ENCODE results near the gene RPL37A. TPM values are rescaled to one million over a fixed set of nuclear protein-coding genes. Genes with fewer than 3 reads are reported as not detected.
"Not testable (repeated sequence)": the region's sequence is repeated elsewhere in the genome, so short reads cannot be mapped to it uniquely, and the experiment has no call there.

Gene RPL37A
- total RNA-seq, 1 donor from 2014 or later, result 3,296 TPM

DNA sequence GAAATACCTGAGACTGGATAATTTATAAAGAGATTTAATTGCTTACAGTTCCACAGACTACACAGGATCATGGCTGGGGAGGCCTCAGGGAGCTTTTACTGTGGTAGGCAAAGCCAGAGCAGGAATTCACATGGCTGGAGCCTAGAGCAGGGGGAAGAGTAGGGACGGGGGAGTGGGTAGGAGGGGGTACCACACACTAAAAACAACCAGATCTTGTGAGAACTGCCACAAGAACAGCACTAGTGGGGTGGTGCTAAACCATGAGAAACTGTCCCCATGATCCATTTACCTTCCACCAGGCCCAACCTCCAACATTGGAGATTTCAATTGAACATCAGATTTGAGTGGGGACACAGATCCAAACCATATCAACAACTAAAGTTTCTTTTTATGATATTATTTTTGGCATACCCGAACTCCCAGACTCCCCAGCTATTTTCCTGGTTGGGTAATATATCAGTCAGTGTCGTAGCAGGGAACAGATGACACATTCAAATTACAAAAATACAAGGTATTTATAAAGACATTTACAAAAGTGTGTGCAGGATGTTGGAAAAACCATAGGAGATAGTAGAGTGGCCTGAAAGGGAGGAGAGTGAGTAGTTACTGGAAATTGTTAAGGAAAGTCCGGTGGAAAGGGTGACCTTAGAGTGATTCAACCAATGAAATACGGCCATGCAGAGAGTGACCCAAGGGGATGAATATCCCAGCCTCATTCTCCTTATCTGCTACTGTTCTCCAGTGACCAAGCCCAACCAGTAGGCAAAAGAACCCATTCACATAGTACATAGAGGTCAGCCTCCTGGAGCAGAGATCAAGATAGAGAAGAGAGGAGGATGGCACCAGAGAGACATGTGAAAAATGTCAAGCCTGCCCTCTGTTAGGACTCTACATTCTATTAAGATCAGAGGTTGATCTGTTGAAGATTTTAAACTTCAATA lies 8.8 kb downstream of the RPL37A start:
- Mint-ChIP-seq H3K36me3 (ENCODE audit: low read depth) (peaks cover 74% of the 10 kb centered on the region), H3K27me3 (ENCODE audit: low read depth) (no peaks in the 10 kb centered on the region), H3K4me3 (ENCODE audit: low read depth) (no peak overlapping the region), H3K9me3 (no peaks in the 10 kb centered on the region), H3K4me1 (ENCODE audit: low read depth) (peaks cover 24% of the 10 kb centered on the region), H3K27ac (peak overlapping the region; percentile 29)
- no peak for DNase-seq (ENCODE audit: low spot score)
- intact Hi-C loops (cut with micrococcal nuclease), result loop anchor here (10.0 kb wide), 1 partner anchor 717 kb away; no protein-coding TSS in a partner anchor

DNA sequence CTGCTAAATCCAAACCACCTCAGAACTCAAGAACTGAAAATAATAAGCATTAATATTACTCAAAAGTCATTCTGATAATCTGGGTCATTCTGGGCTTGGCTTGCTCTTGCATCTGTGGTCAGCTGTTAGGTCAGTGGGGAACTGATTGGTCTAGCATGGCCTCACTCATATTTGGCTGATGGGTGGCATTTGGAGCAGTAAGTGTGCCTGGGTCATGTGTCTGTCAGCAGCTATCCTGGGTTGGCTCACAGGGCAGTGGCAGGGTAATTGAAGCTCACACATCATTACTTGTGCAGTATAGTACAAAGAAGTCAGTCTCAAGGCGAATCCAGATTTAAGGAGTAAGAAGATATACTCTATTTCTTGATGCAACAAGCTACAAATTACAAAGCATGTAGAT lies 9.6 kb downstream of the RPL37A start:
- no peak for DNase-seq (ENCODE audit: low spot score)
- peak overlapping the region; percentile 33 for H3K27ac Mint-ChIP-seq
- H3K9me3 Mint-ChIP-seq, result no peaks in the 10 kb centered on the region
- H3K4me1 Mint-ChIP-seq (ENCODE audit: low read depth), result peaks cover 20% of the 10 kb centered on the region
- no peak overlapping the region for H3K4me3 Mint-ChIP-seq (ENCODE audit: low read depth)
- H3K27me3 Mint-ChIP-seq (ENCODE audit: low read depth), result no peaks in the 10 kb centered on the region
- intact Hi-C loops (cut with micrococcal nuclease), result loop anchor here (10.0 kb wide), 1 partner anchor 717 kb away; no protein-coding TSS in a partner anchor
- peaks cover 69% of the 10 kb centered on the region for H3K36me3 Mint-ChIP-seq (ENCODE audit: low read depth)

DNA sequence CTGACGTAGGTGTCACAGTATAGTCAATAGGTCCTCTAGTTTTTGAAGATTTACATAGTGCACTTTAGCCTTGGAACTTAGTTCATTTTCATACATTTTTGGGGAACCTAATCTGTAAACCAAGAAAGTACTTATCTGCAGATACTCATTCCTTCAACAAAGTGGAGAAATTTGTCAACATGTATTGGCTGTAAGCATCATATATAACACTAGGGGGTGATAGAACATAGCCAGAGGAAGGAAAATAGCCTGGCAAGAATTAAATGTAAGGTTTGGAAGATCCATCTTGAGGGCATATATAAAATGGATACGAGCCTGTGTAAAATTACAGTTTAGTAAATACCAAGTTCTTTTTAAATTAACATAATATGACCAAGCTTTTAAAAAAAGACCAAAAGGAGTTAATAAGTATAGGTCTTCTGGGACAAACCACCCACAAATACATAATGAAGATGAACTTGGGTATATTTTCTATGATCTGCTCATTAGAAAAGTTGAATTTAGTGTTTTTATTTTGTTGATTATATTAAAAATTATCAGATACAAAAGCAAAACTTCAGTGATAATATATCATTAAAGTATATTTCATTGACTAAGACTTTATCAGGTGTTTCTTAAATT lies 18.2 kb downstream of the RPL37A start:
- no peak overlapping the region for H3K27ac Mint-ChIP-seq
- no peak for DNase-seq (ENCODE audit: low spot score)
- H3K27me3 Mint-ChIP-seq (ENCODE audit: low read depth), result no peaks in the 10 kb centered on the region
- H3K4me3 Mint-ChIP-seq (ENCODE audit: low read depth), result no peak overlapping the region
- peaks cover 5% of the 10 kb centered on the region for H3K36me3 Mint-ChIP-seq (ENCODE audit: low read depth)
- no peaks in the 10 kb centered on the region for H3K9me3 Mint-ChIP-seq
- intact Hi-C loops (cut with micrococcal nuclease), result loop anchor here (5.0 kb wide), 1 partner anchor 1195 kb away; no protein-coding TSS in a partner anchor
- no peaks in the 10 kb centered on the region for H3K4me1 Mint-ChIP-seq (ENCODE audit: low read depth)

DNA sequence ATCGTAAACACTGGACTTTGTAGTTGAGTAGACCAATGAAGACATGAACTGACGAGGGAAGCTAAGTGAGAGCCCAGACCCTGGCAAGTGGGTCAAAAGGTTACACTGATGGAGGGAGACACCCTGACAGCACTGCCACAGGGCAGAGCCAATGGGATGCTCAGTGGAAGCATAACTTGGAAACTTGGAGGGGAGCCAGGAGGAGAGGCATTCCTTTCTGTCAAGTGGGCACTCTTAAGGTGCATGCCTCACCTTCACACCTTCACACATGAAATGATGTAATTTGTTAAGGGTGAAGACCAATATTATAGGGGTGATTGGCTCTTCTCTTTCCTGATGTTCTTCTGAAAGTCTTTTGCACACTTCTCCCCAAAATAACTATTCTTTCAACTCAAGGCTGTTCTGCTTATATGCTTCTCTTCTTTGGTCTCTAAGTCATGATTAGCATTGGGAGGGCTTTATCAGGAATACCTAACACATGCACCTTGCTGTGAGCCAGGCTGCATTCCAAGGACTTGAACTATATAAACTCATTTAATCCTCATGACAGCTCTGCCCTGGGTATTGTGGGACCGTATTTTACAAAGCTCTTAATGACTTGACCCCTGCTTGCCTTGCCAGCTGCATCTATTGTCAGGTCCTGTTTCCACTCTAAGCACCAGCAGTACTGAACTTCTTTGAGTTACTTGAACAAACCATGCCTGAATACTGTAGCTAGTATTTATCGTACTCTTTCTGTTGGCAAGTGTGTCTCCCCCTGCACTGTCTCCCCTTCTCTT lies 19.0 kb downstream of the RPL37A start:
- H3K4me3 Mint-ChIP-seq (ENCODE audit: low read depth), result no peak overlapping the region
- no peaks in the 10 kb centered on the region for H3K4me1 Mint-ChIP-seq (ENCODE audit: low read depth)
- no peak overlapping the region for H3K27ac Mint-ChIP-seq
- H3K9me3 Mint-ChIP-seq, result no peaks in the 10 kb centered on the region
- peaks cover 1% of the 10 kb centered on the region for H3K36me3 Mint-ChIP-seq (ENCODE audit: low read depth)
- DNase-seq (ENCODE audit: low spot score), result no peak
- intact Hi-C loops (cut with micrococcal nuclease), result loop anchor here (5.0 kb wide), 1 partner anchor 1195 kb away; no protein-coding TSS in a partner anchor
- H3K27me3 Mint-ChIP-seq (ENCODE audit: low read depth), result no peaks in the 10 kb centered on the region

DNA sequence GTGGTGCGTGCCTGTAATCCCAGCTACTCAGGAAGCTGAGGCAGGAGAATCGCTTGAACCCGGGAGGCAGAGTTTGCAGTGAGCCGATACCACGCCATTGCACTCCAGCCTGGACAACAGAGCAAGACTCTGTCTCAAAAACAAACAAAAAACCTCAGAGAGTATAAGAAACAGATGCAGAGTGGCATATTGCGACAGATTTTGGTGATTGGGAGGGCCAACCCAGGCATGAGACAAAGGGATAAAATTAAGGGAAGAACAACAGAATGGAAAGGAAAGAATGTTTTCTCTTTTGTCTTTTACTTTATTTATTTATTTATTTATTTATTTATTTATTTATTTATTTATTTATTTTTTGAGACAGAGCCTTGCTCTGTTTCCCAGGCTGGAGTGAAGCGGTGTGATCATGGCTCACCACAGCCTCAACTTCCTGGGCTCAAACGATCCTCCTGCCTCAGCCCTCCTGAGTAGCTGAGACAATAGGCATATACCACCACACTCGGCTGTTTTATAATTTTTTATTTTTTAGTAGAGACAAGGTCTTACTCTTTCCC lies 20.0 kb downstream of the RPL37A start:
- not testable (repeated sequence) for H3K9me3 Mint-ChIP-seq; H3K27me3 Mint-ChIP-seq (ENCODE audit: low read depth); H3K36me3 Mint-ChIP-seq (ENCODE audit: low read depth); H3K4me1 Mint-ChIP-seq (ENCODE audit: low read depth); H3K27ac Mint-ChIP-seq; H3K4me3 Mint-ChIP-seq (ENCODE audit: low read depth); DNase-seq (ENCODE audit: low spot score)
- intact Hi-C loops (cut with micrococcal nuclease), result loop anchor here (1.0 to 5.0 kb wide), 2 partner anchors 148 to 1194 kb away; no protein-coding TSS in a partner anchor

DNA sequence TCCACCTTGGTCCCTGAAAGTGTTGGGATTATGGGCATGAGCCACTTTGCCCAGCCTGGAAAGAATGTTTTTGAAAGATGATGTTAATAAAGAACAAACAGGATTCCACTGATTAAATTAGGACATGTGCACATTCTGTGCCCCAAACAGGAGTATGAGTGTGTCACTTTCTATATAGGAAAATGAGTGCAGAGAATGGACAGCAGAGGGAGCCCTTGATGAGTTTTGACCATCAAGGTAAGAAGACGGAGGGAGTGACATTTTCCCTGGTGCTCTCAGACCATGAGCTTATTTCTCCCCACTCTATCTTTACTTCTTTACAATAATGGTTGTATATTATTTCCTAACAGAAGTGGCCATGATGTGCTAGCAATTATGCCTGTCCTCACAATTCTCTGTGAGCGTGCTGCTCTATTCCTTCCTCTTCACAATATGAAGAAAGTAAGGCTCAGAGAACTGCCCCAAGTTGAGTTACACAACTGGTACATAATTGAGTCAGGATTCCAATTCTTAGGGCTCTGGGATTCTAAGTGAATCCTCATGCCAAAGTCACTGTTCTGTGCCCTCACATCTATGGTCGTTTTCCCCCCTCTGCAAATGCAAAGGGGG lies 20.6 kb downstream of the RPL37A start:
- H3K27me3 Mint-ChIP-seq (ENCODE audit: low read depth), result no peaks in the 10 kb centered on the region
- H3K27ac Mint-ChIP-seq, result no peak overlapping the region
- no peak overlapping the region for H3K4me3 Mint-ChIP-seq (ENCODE audit: low read depth)
- no peaks in the 10 kb centered on the region for H3K4me1 Mint-ChIP-seq (ENCODE audit: low read depth)
- intact Hi-C loops (cut with micrococcal nuclease), result loop anchor here (1.0 to 5.0 kb wide), 2 partner anchors 147 to 1193 kb away; no protein-coding TSS in a partner anchor
- H3K36me3 Mint-ChIP-seq (ENCODE audit: low read depth), result no peaks in the 10 kb centered on the region
- DNase-seq (ENCODE audit: low spot score), result peak; percentile 32
- H3K9me3 Mint-ChIP-seq, result no peaks in the 10 kb centered on the region

DNA sequence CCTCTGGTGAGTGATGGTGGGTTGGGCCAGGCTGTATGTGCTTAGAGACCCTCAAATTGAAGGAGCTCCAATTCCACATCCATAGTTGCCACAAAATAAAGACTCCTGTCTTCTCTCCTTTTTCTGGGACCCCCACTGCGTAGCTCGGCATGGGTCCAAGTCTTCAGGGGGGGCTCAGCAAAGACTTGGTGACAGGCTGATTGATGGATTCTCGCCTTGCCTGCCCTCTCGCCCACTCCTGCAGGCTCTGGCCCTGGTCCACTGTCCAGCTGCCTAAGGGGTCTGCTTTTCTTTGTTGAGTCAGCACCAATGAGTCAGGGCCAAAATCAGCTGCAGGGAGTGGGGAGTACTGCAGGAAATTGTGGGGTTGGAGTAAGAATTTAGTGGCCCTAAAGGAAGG lies 21.5 kb downstream of the RPL37A start:
- H3K27ac Mint-ChIP-seq, result no peak overlapping the region
- intact Hi-C loops (cut with micrococcal nuclease), result no loop called here
- H3K4me1 Mint-ChIP-seq (ENCODE audit: low read depth), result no peaks in the 10 kb centered on the region
- no peaks in the 10 kb centered on the region for H3K9me3 Mint-ChIP-seq
- H3K36me3 Mint-ChIP-seq (ENCODE audit: low read depth), result no peaks in the 10 kb centered on the region
- no peak overlapping the region for H3K4me3 Mint-ChIP-seq (ENCODE audit: low read depth)
- H3K27me3 Mint-ChIP-seq (ENCODE audit: low read depth), result no peaks in the 10 kb centered on the region
- no peak for DNase-seq (ENCODE audit: low spot score)

DNA sequence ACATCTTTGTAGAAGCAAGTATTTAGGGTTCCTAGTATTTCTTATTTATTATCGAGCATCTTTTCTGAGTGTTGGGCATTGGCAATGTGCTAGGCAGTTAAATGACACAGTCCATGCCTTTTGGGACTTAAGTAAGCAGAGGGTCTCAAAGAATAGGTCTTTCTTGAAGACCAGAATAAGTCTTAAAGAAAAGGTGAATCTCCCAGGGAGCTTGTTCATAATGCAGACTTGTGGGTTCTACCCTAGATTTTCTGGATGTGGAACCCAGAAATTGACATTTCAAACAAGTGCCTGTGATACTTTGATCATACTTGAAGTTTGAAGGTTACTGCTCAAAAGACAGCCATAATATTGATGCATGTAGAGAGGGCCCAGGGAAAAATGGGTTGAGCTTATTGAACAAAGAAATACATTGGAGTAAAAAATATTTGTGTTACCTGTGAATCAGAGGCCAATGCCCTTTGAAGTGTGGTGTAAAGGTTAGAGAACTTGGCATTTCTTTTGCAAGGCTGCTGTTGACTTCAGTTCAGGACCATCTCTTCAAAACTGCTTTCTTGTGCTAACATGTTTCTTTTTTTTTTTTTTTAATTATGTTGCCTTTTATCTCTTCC lies 24.4 kb downstream of the RPL37A start:
- Mint-ChIP-seq H3K4me1 (ENCODE audit: low read depth) (no peaks in the 10 kb centered on the region), H3K36me3 (ENCODE audit: low read depth) (no peaks in the 10 kb centered on the region), H3K27ac (no peak overlapping the region), H3K27me3 (ENCODE audit: low read depth) (no peaks in the 10 kb centered on the region), H3K4me3 (ENCODE audit: low read depth) (no peak overlapping the region), H3K9me3 (no peaks in the 10 kb centered on the region)
- intact Hi-C loops (cut with micrococcal nuclease), result no loop called here
- DNase-seq (ENCODE audit: low spot score), result no peak

DNA sequence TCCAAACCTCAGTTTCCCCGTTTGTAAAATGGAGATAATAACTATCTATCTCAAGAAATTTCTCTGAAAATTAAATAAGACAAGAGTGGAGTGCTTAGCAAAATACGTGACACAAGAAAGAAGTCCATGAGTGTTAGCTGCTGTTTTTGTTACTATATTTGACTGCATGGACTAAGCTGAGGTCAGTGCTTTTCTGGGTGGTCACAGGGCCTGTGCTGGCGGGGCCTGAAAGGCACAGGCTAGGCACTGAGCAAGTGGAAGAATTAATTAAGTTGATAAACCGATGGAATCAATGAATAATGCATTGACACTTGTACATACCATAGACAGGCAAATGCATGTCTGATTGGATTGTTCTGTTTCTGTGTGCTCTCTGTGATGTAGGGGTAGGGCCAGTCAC lies 27.3 kb downstream of the RPL37A start:
- Mint-ChIP-seq H3K27ac (no peak overlapping the region), H3K27me3 (ENCODE audit: low read depth) (no peaks in the 10 kb centered on the region), H3K36me3 (ENCODE audit: low read depth) (no peaks in the 10 kb centered on the region), H3K4me3 (ENCODE audit: low read depth) (no peak overlapping the region), H3K4me1 (ENCODE audit: low read depth) (no peaks in the 10 kb centered on the region), H3K9me3 (no peaks in the 10 kb centered on the region)
- DNase-seq (ENCODE audit: low spot score), result no peak
- intact Hi-C loops (cut with micrococcal nuclease), result no loop called here

DNA sequence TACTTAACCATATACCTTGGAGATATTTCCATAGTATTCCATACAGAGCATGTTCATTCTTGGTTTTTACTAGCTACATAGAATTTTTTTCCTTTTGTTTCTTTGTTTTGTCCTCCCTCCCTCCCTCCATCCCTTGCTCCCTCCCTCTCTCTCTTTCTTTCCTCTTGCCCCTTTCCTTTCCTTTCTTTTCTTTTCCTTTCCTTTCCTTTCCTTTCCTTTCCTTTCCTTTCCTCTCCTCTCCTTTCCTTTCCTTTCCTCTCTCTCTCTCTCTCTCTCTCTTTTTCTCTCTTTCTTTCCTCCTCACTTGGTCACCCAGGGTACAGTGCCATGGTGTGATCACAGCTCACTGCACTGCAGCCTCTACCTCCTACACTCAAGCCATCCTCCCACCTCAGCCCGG lies 28.3 kb downstream of the RPL37A start:
- DNase-seq (ENCODE audit: low spot score), result no peak
- no peaks in the 10 kb centered on the region for H3K36me3 Mint-ChIP-seq (ENCODE audit: low read depth)
- intact Hi-C loops (cut with micrococcal nuclease), result no loop called here
- no peaks in the 10 kb centered on the region for H3K27me3 Mint-ChIP-seq (ENCODE audit: low read depth)
- no peaks in the 10 kb centered on the region for H3K9me3 Mint-ChIP-seq
- H3K4me3 Mint-ChIP-seq (ENCODE audit: low read depth), result no peak overlapping the region
- no peak overlapping the region for H3K27ac Mint-ChIP-seq
- no peaks in the 10 kb centered on the region for H3K4me1 Mint-ChIP-seq (ENCODE audit: low read depth)

DNA sequence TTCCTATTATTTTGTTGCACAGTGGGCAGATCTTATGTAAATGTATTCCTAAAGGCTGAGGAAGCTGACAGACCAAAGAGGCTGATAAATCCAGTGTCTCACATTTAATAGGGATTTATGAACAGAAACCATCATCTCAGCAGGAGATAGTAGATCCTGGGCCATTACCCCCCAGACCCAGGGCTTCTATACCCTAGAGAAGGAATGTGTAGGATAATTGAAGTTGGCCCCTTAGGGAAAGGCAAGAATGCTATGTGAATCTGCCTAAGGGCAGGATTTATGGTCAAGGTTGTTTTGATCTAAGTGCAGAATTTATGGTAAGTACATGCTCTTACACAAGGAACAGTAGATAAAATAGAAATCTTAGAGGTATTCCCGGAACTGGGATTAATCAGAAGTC lies 29.0 kb downstream of the RPL37A start:
- Mint-ChIP-seq H3K27ac (no peak overlapping the region), H3K9me3 (no peaks in the 10 kb centered on the region), H3K36me3 (ENCODE audit: low read depth) (no peaks in the 10 kb centered on the region), H3K4me3 (ENCODE audit: low read depth) (no peak overlapping the region), H3K27me3 (ENCODE audit: low read depth) (no peaks in the 10 kb centered on the region), H3K4me1 (ENCODE audit: low read depth) (no peaks in the 10 kb centered on the region)
- intact Hi-C loops (cut with micrococcal nuclease), result no loop called here
- no peak for DNase-seq (ENCODE audit: low spot score)

DNA sequence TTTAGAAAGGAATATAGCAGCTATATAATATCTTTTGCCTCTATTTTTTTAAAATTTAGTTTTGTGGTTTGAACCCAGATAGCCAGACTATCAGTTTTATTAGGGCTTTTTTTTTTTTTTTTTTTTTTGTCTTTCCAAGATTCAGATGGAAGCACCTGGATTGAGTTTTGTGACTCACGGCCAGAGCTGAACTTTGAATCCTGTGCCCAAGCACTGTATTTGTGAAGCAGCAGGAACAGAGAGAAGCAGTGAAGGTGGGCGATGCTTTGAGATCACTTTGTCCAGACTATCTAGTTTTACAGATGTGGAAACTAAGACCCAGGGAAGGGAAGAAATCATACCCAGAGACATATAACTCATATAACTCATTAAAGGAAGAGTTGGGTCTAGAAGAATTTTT lies 33.9 kb downstream of the RPL37A start:
- Mint-ChIP-seq H3K9me3 (no peaks in the 10 kb centered on the region), H3K4me1 (ENCODE audit: low read depth) (peaks cover 4% of the 10 kb centered on the region), H3K4me3 (ENCODE audit: low read depth) (no peak overlapping the region), H3K27me3 (ENCODE audit: low read depth) (no peaks in the 10 kb centered on the region), H3K36me3 (ENCODE audit: low read depth) (no peaks in the 10 kb centered on the region), H3K27ac (no peak overlapping the region)
- DNase-seq (ENCODE audit: low spot score), result no peak
- intact Hi-C loops (cut with micrococcal nuclease), result no loop called here
